GM12878 (cell line): ENCODE results near the gene SENP7. TPM values are rescaled to one million over a fixed set of nuclear protein-coding genes. Genes with fewer than 3 reads are reported as not detected.

Experiments
- ATAC-seq: fragments of 200-7000 bp; cut with Tn5 transposase; 3 replicates; pipeline ENCODE4 v1.9.1; 2020; ENCODE audit warnings: mild to moderate bottlenecking, moderate library complexity
- BruUV-seq: library from RNA; stranded (reverse); fragments of 400-500 nt; replicated peaks from 2 replicates; lab custom pipeline; 2021; lab: Mats Ljungman, UMichigan
- CTCF ChIA-PET: fragments of 300-600 bp; sonication (Branson Sonifier 250); formaldehyde crosslinking; extraction: SDS; loops from one replicate; lab custom pipeline; 2021; ENCODE audit warnings: inconsistent platforms; lab: Yijun Ruan, JAX
- POLR2A ChIA-PET: fragments of 350-600 bp; formaldehyde crosslinking; extraction: SDS; loops from one replicate; lab custom pipeline; 2021; ENCODE audit warnings: inconsistent platforms; lab: Charles Lee
- RAD21 ChIA-PET: fragments of 300-600 bp; sonication (Branson Sonifier 250); formaldehyde crosslinking; loops from one replicate; lab custom pipeline; 2023; ENCODE audit warnings: antibody characterized with exemption; ENCODE audit not compliant: unreplicated experiment; lab: Charles Lee
- SMC1A ChIA-PET: fragments of 300-600 bp; sonication (Branson Sonifier 250); formaldehyde crosslinking; loops from one replicate; lab custom pipeline; 2023; ENCODE audit not compliant: unreplicated experiment, uncharacterized antibody; lab: Charles Lee
- DNase-seq: peaks from one replicate; pipeline ENCODE4 v3.0.0-alpha.2; 2011; ENCODE audit warnings: low read depth, low spot score
- FAIRE-seq: peaks from 3 replicates; lab custom pipeline; 2011; peaks lifted over from hg19 to GRCh38; lab: Jason Lieb, UNC
- H2AFZ ChIP-seq: 2 replicates; pipeline ENCODE4 v1.6.0; 2011; ENCODE audit warnings: low read depth, low read length, control low read depth; ENCODE audit not compliant: control insufficient read depth
- H3K27ac ChIP-seq: 2 replicates; pipeline ENCODE4 v1.5.1; 2011; ENCODE audit warnings: control low read depth; ENCODE audit not compliant: control insufficient read depth, insufficient read depth
- H3K27me3 ChIP-seq, 2 experiments: replicated peaks in 1 of 2; 2 replicates each; pipeline versions ENCODE4 v1.6.0 to v1.6.1; 2011; ENCODE audit warnings: low read length in 1 of 2; ENCODE audit not compliant: control insufficient read depth in 2 of 2, insufficient read depth in 2 of 2
- H3K36me3 ChIP-seq, 2 experiments: 2 replicates each; pipeline ENCODE4 v1.5.1; 2011; ENCODE audit warnings: low read length in 1 of 2; ENCODE audit not compliant: control insufficient read depth in 2 of 2, insufficient read depth in 2 of 2
- H3K4me1 ChIP-seq: 2 replicates; pipeline ENCODE4 v1.6.1; 2011; ENCODE audit warnings: mild to moderate bottlenecking, low read length, moderate library complexity, mixed read lengths; ENCODE audit not compliant: control insufficient read depth, insufficient read depth
- H3K4me2 ChIP-seq: 2 replicates; pipeline ENCODE4 v1.6.0; 2011; ENCODE audit warnings: control low read depth; ENCODE audit not compliant: control insufficient read depth, insufficient read depth
- H3K4me3 ChIP-seq: fragments of 200-600 bp; sonication (generic); 2 replicates; pipeline ENCODE4 v1.5.1; 2016
- H3K79me2 ChIP-seq: 2 replicates; pipeline ENCODE4 v1.6.0; 2011; ENCODE audit warnings: low read length; ENCODE audit not compliant: control insufficient read depth, insufficient read depth
- H3K9ac ChIP-seq: 2 replicates; pipeline ENCODE4 v1.8.0; 2011; ENCODE audit warnings: low read length, control low read depth, mixed read lengths; ENCODE audit not compliant: control insufficient read depth, insufficient read depth
- H3K9me3 ChIP-seq: replicated peaks from 3 replicates; pipeline ENCODE4 v1.5.1; 2011; ENCODE audit warnings: mild to moderate bottlenecking, low read length; ENCODE audit not compliant: control insufficient read depth, insufficient read depth
- H4K20me1 ChIP-seq: 2 replicates; pipeline ENCODE4 v1.6.0; 2011; ENCODE audit not compliant: control insufficient read depth, insufficient read depth
- CTCF ChIP-seq, 3 experiments: IDR thresholded peaks in 2 of 3; conservative IDR thresholded peaks in 1 of 3; 2 replicates each; pipeline ENCODE4 v1.5.1; 2011; ENCODE audit warnings: low read depth in 3 of 3, low read length in 3 of 3, mild to moderate bottlenecking in 3 of 3, control low read depth in 2 of 3, moderate library complexity in 2 of 3, inconsistent platforms in 1 of 3, mixed read lengths in 1 of 3; ENCODE audit not compliant: control insufficient read depth in 2 of 3, insufficient read depth in 1 of 3; ENCODE audit errors: extremely low read depth in 1 of 3
- KLF5 ChIP-seq: fragments of 450-650 bp; IDR thresholded peaks from 2 replicates; pipeline ENCODE4 v1.6.1; 2014; ENCODE audit warnings: mild to moderate bottlenecking; ENCODE audit not compliant: partially characterized antibody
- MLLT1 ChIP-seq: fragments of 450-650 bp; IDR thresholded peaks from 2 replicates; pipeline ENCODE4 v1.6.1; 2016; ENCODE audit warnings: mild to moderate bottlenecking
- MTA3 ChIP-seq: IDR thresholded peaks from 2 replicates; pipeline ENCODE4 v1.6.1; 2012; ENCODE audit warnings: low read length, inconsistent platforms, borderline replicate concordance
- RAD21 ChIP-seq: IDR thresholded peaks from 2 replicates; pipeline ENCODE4 v1.6.1; 2011; ENCODE audit warnings: mild to moderate bottlenecking, low read depth, low read length, moderate library complexity; ENCODE audit not compliant: insufficient read depth
- SIN3A ChIP-seq: IDR thresholded peaks from 2 replicates; pipeline ENCODE4 v1.6.1; 2012; ENCODE audit warnings: low read depth, low read length, improper control_type of control experiment
- SRF ChIP-seq, 2 experiments: IDR thresholded peaks; 2 replicates each; pipeline ENCODE4 v1.6.1; 2011; ENCODE audit warnings: low read depth in 2 of 2, low read length in 2 of 2, mild to moderate bottlenecking in 1 of 2, moderate library complexity in 1 of 2
- TAF1 ChIP-seq: IDR thresholded peaks from 2 replicates; pipeline ENCODE4 v1.6.1; 2011; ENCODE audit warnings: mild to moderate bottlenecking, low read depth, low read length, borderline replicate concordance
- ZBTB40 ChIP-seq: fragments of 450-650 bp; IDR thresholded peaks from 2 replicates; pipeline ENCODE4 v1.6.1; 2016; ENCODE audit warnings: mild to moderate bottlenecking, moderate library complexity, borderline replicate concordance
- WGBS: methylation state at CpG from one replicate; pipeline ENCODE4 v1.1.6; 2016; ENCODE audit warnings: low lambda C conversion rate; ENCODE audit not compliant: insufficient replicate concordance, insufficient coverage; ENCODE audit errors: missing lambda C conversion rate; 5-methylcytosine and 5-hydroxymethylcytosine counted together
- in situ Hi-C: fragments of 300-500 bp; cut with MboI; formaldehyde crosslinking; loops from 9 replicates; pipeline ENCODE4 v1.14.3; 2018; ENCODE audit warnings: mixed read lengths
- intact Hi-C: fragments of 100-400 bp; cut with micrococcal nuclease; formaldehyde crosslinking; loops from one replicate; pipeline ENCODE4 v1.14.2; 2022; ENCODE audit not compliant: unreplicated experiment
- polyA plus RNA-seq, 11 experiments: library from polyadenylated mRNA; depleted of rRNA in 4 of 11; unstranded in 6 of 11; stranded (reverse) in 5 of 11; fragments of >200 nt; fragmentation: Nextera tagmentation in 4 of 11; fragmentation: Illumina TruSeq in 1 of 11; extraction: Ambion mirVana in 4 of 11; extraction: Trizol in 1 of 11; gene quantifications; 1 replicate in 1 of 11; 2 replicates in 10 of 11; pipeline versions ENCODE4 v1.2.1 to v1.2.3, GENCODE V29; 2011 to 2016; ENCODE audit warnings: inconsistent platforms in 2 of 11, missing spikeins in 2 of 11, low read depth in 1 of 11
- total RNA-seq, 4 experiments: library from RNA; depleted of rRNA in 3 of 4; stranded (reverse); fragments of >200 nt in 3 of 4; fragmentation: Illumina TruSeq in 1 of 4; extraction: Trizol in 1 of 4; gene quantifications; 2 replicates each; pipeline versions ENCODE4 v1.2.1 to v1.2.3, GENCODE V29; 2013 to 2021

Gene SENP7
- total and polyA plus RNA-seq, 10 of the 15 experiments (the other 5 are each of a cell fraction or from before 2014, with no cell fraction given) = 2.6 to 14.7 (median 8.3) TPM

- TF ChIP-seq MLLT1 (no peak), SRF (IDR thresholded peaks at IDR 0.05; ENCODE audit: low read depth in 2 of 2, low read length in 2 of 2) (no peak), MTA3 (no peak), KLF5 (no peak), SIN3A (no peak)
These were observed 35.6 kb upstream of the SENP7 start (continued) for GRCh38 chr3:101548527-101549105.

GRCh38 chr3:101544161-101544850 lies 31.3 kb upstream of the SENP7 start:
- no TSS peak for BruUV-seq
- in situ Hi-C loops = no loop called here
- ChIA-PET RAD21 (no interaction called here), POLR2A (no interaction called here), SMC1A (interaction anchor here (0.7 to 1.4 kb wide), 3 partner anchors 9 to 59 kb away, joined by 3 read pairs; no protein-coding TSS in a partner anchor), CTCF (no interaction called here)
- H2AFZ ChIP-seq = no peak overlapping the region
- H3K36me3 ChIP-seq = no peaks in the 10 kb centered on the region
- no peaks in the 10 kb centered on the region for H3K79me2 ChIP-seq
- no peak for FAIRE-seq
- no peaks in the 10 kb centered on the region for H3K4me1 ChIP-seq
- no peak for ATAC-seq
- no peak overlapping the region for H3K4me3 ChIP-seq
- intact Hi-C loops = no loop called here
- no peak for DNase-seq
- no peak for TF ChIP-seq ZBTB40
- peak; percentile 15; the same call in 1 of the 2 replicates for TF ChIP-seq RAD21
- TF ChIP-seq TAF1 = no peak
- peak in 1 of 3 experiments; percentile 13; a peak in 1 of 6 replicates for TF ChIP-seq CTCF (IDR thresholded peaks at IDR 0.05 in 2 of 3, conservative IDR thresholded peaks at IDR 0.05 in 1 of 3; ENCODE audit: control insufficient read depth in 2 of 3, extremely low read depth in 1 of 3, insufficient read depth in 1 of 3, low read depth in 3 of 3, low read length in 3 of 3)
- H3K27me3 ChIP-seq = no peaks in the 10 kb centered on the region
- H4K20me1 ChIP-seq = no peaks in the 10 kb centered on the region
- no peak overlapping the region for H3K4me2 ChIP-seq
- H3K27ac ChIP-seq = no peak overlapping the region
- H3K9ac ChIP-seq = no peak overlapping the region
- WGBS = 0% methylated on average over 1 of the region's 1 CpG
- no peaks in the 10 kb centered on the region for H3K9me3 ChIP-seq
